HG02840 (cell line): ENCODE data around the gene CAPN10.

Experiments
- ATAC-seq: cut with Tn5 transposase; IDR thresholded peaks from one replicate; pipeline ENCODE4 v1.9.1; 2021; ENCODE audit warnings: mild to moderate bottlenecking, moderate library complexity, moderate number of reproducible peaks; ENCODE audit not compliant: unreplicated experiment, low FRiP score

Gene CAPN10

GRCh38 chr2:240622060-240622411, 35.5 kb downstream of the CAPN10 start:
- no peak for ATAC-seq

- no peak for ATAC-seq
These were observed 36.1 kb downstream of the CAPN10 start for GRCh38 chr2:240622531-240623235.

GRCh38 chr2:240623531-240624010, 37.0 kb downstream of the CAPN10 start:
- ATAC-seq: no peak

GRCh38 chr2:240624011-240624949, 37.7 kb downstream of the CAPN10 start:
- ATAC-seq: no peak

GRCh38 chr2:240624950-240625621, 38.6 kb downstream of the CAPN10 start, which contains the start of gene GPR35:
GPR35 (plus strand) TSS chr2:240625480; CDS start chr2:240629953, 4,473 bp downstream.
- ATAC-seq: no peak

- ATAC-seq: no peak
These were observed 40.2 kb downstream of the CAPN10 start for GRCh38 chr2:240626531-240627300.

- ATAC-seq: no peak
These were observed 41.4 kb downstream of the CAPN10 start for GRCh38 chr2:240627736-240628506.

- no peak for ATAC-seq
These were observed 41.9 kb downstream of the CAPN10 start for GRCh38 chr2:240628507-240628807.

GRCh38 chr2:240628808-240629618, 42.5 kb downstream of the CAPN10 start:
- ATAC-seq: no peak

- no peak for ATAC-seq
These were observed 43.1 kb downstream of the CAPN10 start for GRCh38 chr2:240629619-240629967.

GRCh38 chr2:240629968-240630770, 43.6 kb downstream of the CAPN10 start:
- no peak for ATAC-seq

- no peak for ATAC-seq
These were observed 44.4 kb downstream of the CAPN10 start for GRCh38 chr2:240630771-240631547.

- ATAC-seq: no peak
These were observed 45.2 kb downstream of the CAPN10 start for GRCh38 chr2:240631548-240632305.

GRCh38 chr2:240632306-240632721, 45.8 kb downstream of the CAPN10 start:
- ATAC-seq: no peak

- no peak for ATAC-seq
These were observed 48.8 kb downstream of the CAPN10 start for GRCh38 chr2:240635121-240635997.
